NCI-H1105 (cell line): ENCODE data around the gene CD8B2.
"Not testable (repeated sequence)": the region's sequence is repeated elsewhere in the genome, so short reads cannot be mapped to it uniquely, and the experiment has no call there.

Experiments
- DNase-seq: peaks from one replicate; lab custom pipeline; 2025; lab: John Stamatoyannopoulos, UW

CD8B2 gene

GRCh38 chr2:106486551-106487385, at the start of gene CD8B2:
CD8B2 (plus strand) TSS chr2:106487364; CDS start chr2:106487427, 63 bp downstream.
- DNase-seq: not testable (repeated sequence)

DNA sequence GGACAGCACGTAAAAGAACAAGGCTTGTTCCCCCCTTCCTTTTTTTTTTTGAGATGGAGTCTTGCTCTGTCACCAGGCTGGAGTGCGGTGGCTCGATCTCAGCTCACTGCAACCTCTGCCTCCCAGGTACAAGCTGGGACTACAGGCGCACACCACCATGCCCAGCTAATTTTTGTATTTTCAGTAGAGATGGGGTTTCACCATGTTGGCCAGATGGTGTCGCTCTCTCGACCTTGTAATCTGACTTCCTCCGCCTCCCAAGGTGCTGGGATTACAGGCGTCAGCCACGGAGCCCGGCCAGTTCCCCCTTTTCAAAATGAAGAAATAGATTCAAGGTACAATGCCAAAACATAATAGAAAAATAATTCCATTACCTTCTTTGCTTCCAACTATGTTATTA, 25.3 kb upstream of the CD8B2 start:
- not testable (repeated sequence) for DNase-seq

- DNase-seq: not testable (repeated sequence)
Observed at GRCh38 chr2:106467516-106467915, 19.6 kb upstream of the CD8B2 start.

DNA sequence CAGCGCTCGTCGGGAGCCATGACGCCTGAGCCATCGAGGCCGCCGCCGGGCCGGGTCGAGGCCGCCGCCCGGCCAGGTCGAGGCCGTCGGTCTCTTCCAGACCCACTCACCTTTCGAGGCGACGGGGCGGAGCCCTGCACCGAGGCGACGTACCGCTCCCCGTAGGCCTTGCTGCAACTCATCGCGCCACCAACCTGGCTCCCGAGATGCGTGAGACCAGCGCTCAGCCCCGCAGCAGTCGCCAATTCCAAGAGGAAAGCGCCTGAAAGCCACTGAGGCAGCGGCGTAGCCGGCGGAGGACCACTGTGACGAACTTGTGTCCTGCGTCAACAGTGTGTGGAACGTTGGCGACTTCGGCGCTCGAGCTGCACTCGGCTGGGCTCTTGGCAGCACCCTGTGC, 19.1 kb upstream of the CD8B2 start, which contains the start of gene RGPD3:
Gene RGPD3 (minus strand): TSS at position 307 of the 400 bp plus-strand sequence. CDS start 125 bp downstream, at position 182.
- not testable (repeated sequence) for DNase-seq

DNA sequence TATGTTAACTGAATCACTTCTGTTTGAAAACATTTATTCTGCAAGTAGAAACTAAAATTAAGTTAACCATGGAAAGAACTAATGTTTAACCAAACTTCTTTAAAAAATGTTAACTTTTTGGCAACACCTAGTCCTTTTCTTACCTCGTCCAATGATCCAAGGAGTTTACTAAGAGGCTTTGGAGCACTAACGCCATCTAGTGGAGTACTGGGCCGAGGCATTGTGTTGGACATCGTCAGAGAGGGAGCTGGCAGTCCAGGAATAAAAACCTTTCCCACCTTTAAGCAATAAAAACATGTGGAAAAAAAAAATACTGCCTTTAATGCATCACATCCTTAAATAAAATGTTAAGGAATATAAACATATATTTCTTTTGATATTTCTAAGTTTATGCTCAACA, 16.5 kb upstream of the CD8B2 start:
- not testable (repeated sequence) for DNase-seq

DNA sequence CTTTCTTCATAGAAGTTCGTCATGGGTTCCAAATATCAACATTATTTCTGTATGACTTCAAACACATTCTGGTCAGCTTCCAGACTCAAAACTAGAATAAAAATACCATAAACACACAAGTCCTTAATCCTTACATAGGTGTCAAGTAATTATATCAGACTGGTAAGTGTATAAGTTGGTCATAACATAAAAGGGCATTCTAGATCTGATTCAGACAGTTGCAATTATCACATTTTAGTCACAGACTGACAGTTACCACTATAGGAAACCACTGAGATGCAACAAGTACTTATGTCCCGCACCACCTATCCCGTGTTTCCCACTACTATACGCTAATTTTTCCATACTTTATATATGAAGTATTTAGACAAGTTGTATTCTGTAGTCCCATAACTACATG, 9.5 kb upstream of the CD8B2 start:
- DNase-seq: not testable (repeated sequence)

DNA sequence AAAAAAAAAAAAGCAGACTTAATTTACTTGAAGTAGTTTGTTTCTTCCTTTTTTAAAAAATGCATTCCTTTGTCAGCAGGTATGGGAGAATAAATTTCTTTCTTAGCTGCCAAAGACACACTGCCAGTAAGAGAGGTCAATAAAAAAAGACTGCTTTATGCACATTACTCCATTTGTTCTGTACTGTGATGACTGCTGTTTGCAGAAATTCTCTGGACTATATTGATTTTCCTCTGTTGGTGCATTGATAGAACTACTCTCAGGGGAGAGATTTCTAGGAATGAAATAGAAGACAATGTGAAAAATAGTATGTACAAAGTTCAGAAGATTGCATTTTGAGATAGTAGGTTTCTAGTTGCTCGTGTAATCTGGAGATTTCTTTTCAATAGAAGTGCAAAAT, 7.6 kb upstream of the CD8B2 start:
- DNase-seq: not testable (repeated sequence)

GRCh38 chr2:106487386-106488191, 425 bp downstream of the CD8B2 start:
- not testable (repeated sequence) for DNase-seq

DNA sequence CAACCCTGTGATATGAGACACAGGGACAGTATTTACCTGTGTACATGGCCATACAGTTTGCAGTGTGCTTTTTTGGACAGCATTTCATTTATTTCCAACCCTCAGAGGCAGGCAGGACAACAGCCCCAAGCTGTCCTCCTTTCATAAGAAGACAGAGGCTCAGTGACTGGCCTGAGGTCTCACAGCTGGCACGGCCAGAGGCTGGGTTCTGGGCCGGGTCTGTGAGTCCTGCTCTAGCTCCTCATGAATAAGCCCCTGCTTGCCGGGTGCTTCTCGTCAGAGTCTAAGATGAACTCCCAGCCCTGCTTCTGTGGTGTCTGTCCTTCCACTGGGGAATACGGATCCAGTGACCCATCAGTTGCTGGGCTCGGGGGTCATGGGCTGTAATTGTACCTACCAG, 2.5 kb downstream of the CD8B2 start:
- not testable (repeated sequence) for DNase-seq

DNA sequence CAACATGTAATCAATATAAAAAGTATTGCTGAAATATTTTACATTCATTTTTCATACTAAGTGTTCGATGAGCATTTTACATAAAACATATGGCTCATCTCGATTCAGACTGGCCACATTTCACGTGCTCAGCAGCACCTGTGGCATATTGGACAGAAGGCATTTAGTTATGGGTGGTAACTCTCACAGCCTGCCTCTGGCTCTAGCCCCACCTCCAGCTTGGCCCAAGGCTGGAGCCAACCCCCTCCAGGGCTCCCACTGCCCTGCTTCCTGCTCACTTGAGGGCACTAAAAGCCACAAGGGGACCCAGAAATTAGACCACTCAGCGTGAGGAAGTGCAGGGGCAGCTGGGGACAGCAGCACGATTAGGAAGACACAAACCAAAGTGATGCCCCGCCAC, 5.2 kb downstream of the CD8B2 start:
- DNase-seq: not testable (repeated sequence)

DNA sequence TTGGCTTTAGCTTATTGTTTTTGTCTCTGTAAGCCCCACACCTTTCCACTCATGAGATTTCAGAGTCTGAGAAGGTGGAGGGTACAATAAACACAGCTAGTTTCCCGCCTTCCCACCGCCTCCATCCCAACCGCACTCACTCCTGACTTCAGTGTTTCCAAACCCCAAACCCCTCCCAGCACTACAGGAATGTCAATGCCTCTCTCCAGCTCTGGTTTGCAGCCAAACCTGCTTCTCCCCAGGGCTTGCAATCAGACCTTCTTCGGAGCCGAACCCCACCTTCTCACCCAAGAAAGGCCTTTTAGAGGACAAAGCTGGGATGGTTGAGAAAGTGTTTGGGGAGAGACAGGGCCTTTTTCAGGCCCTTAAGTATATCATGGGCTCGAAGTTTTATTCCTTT, 5.7 kb downstream of the CD8B2 start:
- DNase-seq: not testable (repeated sequence)

- DNase-seq: not testable (repeated sequence)
Observed at GRCh38 chr2:106498549-106498948, 11.4 kb downstream of the CD8B2 start.

- not testable (repeated sequence) for DNase-seq
Observed at GRCh38 chr2:106500350-106500749, 13.2 kb downstream of the CD8B2 start.

GRCh38 chr2:106502351-106502750, 15.2 kb downstream of the CD8B2 start:
- not testable (repeated sequence) for DNase-seq

DNA sequence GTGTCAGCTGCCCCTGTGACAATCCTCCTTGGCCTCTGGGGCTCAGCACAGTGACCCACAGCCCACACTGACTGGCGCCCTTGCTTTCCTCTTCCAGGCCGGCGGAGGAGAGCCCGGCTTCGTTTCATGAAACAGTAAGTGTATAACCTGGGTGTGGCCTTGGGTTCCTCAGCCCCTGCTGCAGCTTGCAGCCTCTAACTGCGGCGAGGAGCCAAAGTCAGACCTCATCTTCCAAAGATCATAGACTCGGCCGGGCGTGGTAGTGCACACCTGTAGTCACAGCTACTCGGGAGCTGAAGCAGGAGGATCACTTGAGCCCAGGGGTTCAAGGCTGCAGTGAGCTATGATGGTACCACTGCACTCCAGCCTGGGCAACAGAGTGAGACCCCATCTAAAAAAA, 17.0 kb downstream of the CD8B2 start:
- not testable (repeated sequence) for DNase-seq

DNA sequence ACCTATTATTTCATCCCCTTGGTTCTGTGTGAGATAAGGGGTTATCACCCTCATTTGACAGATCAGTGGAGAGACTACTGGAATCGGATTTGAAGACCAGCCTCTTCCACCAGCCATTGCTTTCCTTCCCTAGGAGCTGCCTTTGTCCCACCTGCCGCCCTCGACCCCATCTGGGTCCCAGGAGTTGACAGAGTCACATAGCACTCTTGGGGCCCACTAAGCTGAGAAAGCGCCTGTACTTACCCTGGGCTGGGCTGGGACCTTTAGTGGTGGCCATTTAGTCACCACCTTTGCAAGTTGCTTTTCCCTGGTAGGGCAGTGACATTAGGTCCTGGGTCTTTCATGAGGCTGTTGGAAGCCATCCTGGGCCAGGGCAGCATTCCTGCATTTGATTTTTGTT, 17.6 kb downstream of the CD8B2 start:
- DNase-seq: not testable (repeated sequence)

DNA sequence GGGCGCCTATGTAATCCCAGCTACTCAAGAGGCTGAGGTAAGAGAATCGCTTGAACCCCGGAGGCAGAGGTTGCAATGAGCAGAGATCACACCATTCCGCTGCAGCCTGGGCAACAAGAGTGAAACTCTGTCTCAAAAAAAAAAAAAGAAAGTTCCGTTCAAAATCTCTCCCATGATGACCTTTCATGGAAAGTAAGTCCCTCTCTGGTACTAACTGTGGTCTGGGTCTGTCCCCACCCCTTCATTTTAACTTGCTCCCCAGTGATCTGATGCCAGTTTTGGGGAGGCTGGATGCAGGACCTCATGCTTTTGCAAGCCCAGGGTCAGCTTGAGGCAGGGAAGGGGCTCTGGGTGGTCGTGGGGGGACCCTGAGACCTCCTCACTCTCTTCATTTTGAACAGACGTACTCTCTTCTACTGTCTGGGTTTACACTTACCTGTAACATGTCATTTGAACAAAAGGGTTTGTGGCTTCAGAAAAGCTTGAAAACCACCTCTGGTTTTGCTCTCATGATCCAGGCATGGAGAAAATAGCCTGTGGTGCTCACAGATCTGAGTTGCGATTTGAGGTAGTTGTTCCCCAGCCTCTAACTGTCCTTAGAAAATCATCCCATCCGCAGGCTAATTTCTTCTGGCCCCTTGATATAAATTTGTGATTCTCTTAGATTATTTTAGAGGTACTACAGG, 19.0 kb downstream of the CD8B2 start:
- DNase-seq: not testable (repeated sequence)

DNA sequence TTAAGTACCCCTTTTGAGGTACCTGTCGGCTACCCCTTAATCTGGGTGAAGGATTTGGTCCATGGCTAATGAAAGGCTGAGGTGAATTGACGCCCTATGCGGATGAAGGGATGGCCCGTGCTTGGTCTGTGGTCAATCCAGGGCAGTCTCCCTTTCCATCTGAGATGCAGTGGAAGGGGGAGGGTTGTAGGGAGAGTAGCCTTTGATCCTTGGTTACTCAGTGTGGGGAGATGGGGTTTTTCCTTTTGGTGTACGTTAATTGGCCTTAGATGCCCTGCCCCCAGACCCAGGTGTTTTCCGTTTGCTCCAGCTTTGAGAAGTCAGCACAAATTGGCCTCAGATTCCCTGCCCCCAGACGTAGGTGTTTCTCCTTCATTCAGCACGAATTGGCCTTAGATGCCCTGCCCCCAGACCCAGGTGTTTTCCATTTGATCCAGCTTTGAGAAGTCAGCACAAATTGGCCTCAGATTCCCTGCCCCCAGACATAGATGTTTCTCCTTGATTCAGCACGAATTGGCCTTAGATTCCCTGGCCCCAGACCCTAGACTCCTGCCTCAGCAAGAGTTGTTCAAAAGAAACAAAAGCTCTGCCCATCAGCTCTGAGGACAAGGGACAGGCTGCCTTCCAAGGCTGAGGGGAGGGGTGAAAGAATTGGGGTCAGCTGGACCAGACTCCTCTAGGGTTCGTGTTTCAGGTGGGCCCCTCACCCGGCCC, 21.7 kb downstream of the CD8B2 start:
- DNase-seq: not testable (repeated sequence)

GRCh38 chr2:106509374-106509770, 22.2 kb downstream of the CD8B2 start:
- DNase-seq: not testable (repeated sequence)

- DNase-seq: not testable (repeated sequence)
Observed at GRCh38 chr2:106510791-106511190, 23.6 kb downstream of the CD8B2 start.

DNA sequence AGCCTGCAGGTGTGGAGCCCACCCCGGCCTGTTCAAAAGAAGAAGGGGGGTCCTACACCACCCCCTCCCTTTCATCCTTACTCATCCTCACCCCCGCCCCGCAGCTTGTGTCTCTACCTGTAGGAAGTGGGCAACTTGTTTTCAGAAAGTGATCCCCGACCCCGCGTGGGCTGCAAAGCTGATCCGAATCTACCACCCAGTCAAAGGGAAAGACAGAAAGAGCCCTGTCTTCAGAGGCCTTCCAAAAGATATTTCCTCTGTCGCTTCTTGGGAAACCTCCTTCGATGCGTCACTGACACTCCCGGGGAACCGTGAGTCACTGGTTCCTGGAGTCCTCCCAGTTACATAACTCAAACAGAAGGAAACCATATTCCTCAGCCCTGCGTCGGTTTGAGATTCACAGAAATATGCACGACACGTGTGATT, 24.3 kb downstream of the CD8B2 start:
- DNase-seq: not testable (repeated sequence)
